Progenitor cell of endocrine pancreas (in vitro differentiated cells): ENCODE results near the gene SRXN1. TPM values are rescaled to one million over a fixed set of nuclear protein-coding genes. Genes with fewer than 3 reads are reported as not detected.

Source experiments
- DNase-seq: peaks from one replicate; pipeline ENCODE4 v3.0.0; 2021; ENCODE audit warnings: low spot score; ENCODE audit not compliant: unreplicated experiment
- H3K27ac Mint-ChIP-seq: 2 replicates; pipeline ENCODE4 v1.8.0; 2021; ENCODE audit warnings: mild to moderate bottlenecking, moderate library complexity, mixed read lengths
- H3K27me3 Mint-ChIP-seq: 2 replicates; pipeline ENCODE4 v1.8.0; 2021; ENCODE audit warnings: mixed read lengths
- H3K36me3 Mint-ChIP-seq: 2 replicates; pipeline ENCODE4 v1.8.0; 2022; ENCODE audit warnings: mixed read lengths; ENCODE audit not compliant: insufficient read depth
- H3K4me1 Mint-ChIP-seq: 2 replicates; pipeline ENCODE4 v1.8.0; 2021; ENCODE audit warnings: low read depth, mixed read lengths
- H3K4me3 Mint-ChIP-seq: 2 replicates; pipeline ENCODE4 v1.8.0; 2021; ENCODE audit warnings: low read depth, mild to moderate bottlenecking, moderate library complexity, mixed read lengths
- H3K9me3 Mint-ChIP-seq: 2 replicates; pipeline ENCODE4 v1.8.0; 2021; ENCODE audit warnings: low read depth, mixed read lengths
- CTCF ChIP-seq: fragments of 200-600 bp; sonication (generic); IDR thresholded peaks from one replicate; pipeline ENCODE4 v1.5.0; 2021; ENCODE audit warnings: antibody characterized with exemption, mild to moderate bottlenecking; ENCODE audit not compliant: unreplicated experiment
- total RNA-seq: library from RNA; stranded (reverse); gene quantifications from 2 replicates; pipeline ENCODE4 v1.2.1, GENCODE V29; 2021

The SRXN1 gene
- total RNA-seq, 1 donor from 2014 or later, result 12.0 TPM

GRCh38 chr20:607476-607875, 45.5 kb downstream of the SRXN1 start:
- no peak overlapping the region for H3K27ac Mint-ChIP-seq
- peaks cover 64% of the 10 kb centered on the region for H3K27me3 Mint-ChIP-seq
- DNase-seq, result no peak
- H3K4me3 Mint-ChIP-seq, result no peak overlapping the region
- no peaks in the 10 kb centered on the region for H3K4me1 Mint-ChIP-seq
- H3K36me3 Mint-ChIP-seq, result no peaks in the 10 kb centered on the region
- no peaks in the 10 kb centered on the region for H3K9me3 Mint-ChIP-seq
- no peak for TF ChIP-seq CTCF

- TF ChIP-seq CTCF, result no peak
- Mint-ChIP-seq H3K9me3 (no peaks in the 10 kb centered on the region), H3K4me3 (no peak overlapping the region), H3K27ac (no peak overlapping the region), H3K27me3 (peaks cover 44% of the 10 kb centered on the region), H3K4me1 (no peaks in the 10 kb centered on the region), H3K36me3 (no peaks in the 10 kb centered on the region)
- DNase-seq, result no peak
These were observed 47.8 kb downstream of the SRXN1 start for GRCh38 chr20:605237-605636.

GRCh38 chr20:603116-603640, 49.8 kb downstream of the SRXN1 start:
- H3K9me3 Mint-ChIP-seq, result no peaks in the 10 kb centered on the region
- TF ChIP-seq CTCF, result no peak
- peaks cover 32% of the 10 kb centered on the region for H3K27me3 Mint-ChIP-seq
- no peak for DNase-seq
- H3K4me3 Mint-ChIP-seq, result no peak overlapping the region
- H3K4me1 Mint-ChIP-seq, result no peaks in the 10 kb centered on the region
- no peaks in the 10 kb centered on the region for H3K36me3 Mint-ChIP-seq
- H3K27ac Mint-ChIP-seq, result no peak overlapping the region

- no peak for DNase-seq
- H3K27ac Mint-ChIP-seq, result no peak overlapping the region
- no peak for TF ChIP-seq CTCF
- no peaks in the 10 kb centered on the region for H3K9me3 Mint-ChIP-seq
- no peaks in the 10 kb centered on the region for H3K36me3 Mint-ChIP-seq
- H3K27me3 Mint-ChIP-seq, result peaks cover 24% of the 10 kb centered on the region
- no peak overlapping the region for H3K4me3 Mint-ChIP-seq
- H3K4me1 Mint-ChIP-seq, result no peaks in the 10 kb centered on the region
These were observed 50.7 kb downstream of the SRXN1 start for GRCh38 chr20:602111-602970.

GRCh38 chr20:600736-601135, 52.3 kb downstream of the SRXN1 start:
- no peak for DNase-seq
- H3K4me3 Mint-ChIP-seq, result no peak overlapping the region
- no peaks in the 10 kb centered on the region for H3K9me3 Mint-ChIP-seq
- H3K4me1 Mint-ChIP-seq, result no peaks in the 10 kb centered on the region
- no peak overlapping the region for H3K27ac Mint-ChIP-seq
- no peak for TF ChIP-seq CTCF
- H3K27me3 Mint-ChIP-seq, result peaks cover 13% of the 10 kb centered on the region
- H3K36me3 Mint-ChIP-seq, result no peaks in the 10 kb centered on the region
